GM18498 (cell line): Measurements from ENCODE around the gene QPRT.
A peak's percentile ranks its signal among the peaks of the same experiment; 100 is the strongest.
"Not testable (repeated sequence)": the region's sequence is repeated elsewhere in the genome, so short reads cannot be mapped to it uniquely, and the experiment has no call there.

ENCODE experiments used
- ATAC-seq: cut with Tn5 transposase; IDR thresholded peaks from one replicate; pipeline ENCODE4 v1.9.1; 2021; ENCODE audit warnings: mild to moderate bottlenecking, moderate library complexity; ENCODE audit not compliant: unreplicated experiment

Gene QPRT

GRCh38 chr16:29714396-29714795 lies 35.4 kb downstream of the QPRT start:
- ATAC-seq: no peak

GRCh38 chr16:29714972-29715371 lies 36.0 kb downstream of the QPRT start:
- no peak for ATAC-seq

- no peak for ATAC-seq
Observed at GRCh38 chr16:29717113-29717512, 38.1 kb downstream of the QPRT start.

GRCh38 chr16:29719063-29719462 lies 40.1 kb downstream of the QPRT start:
- no peak for ATAC-seq

GRCh38 chr16:29720703-29721102 lies 41.7 kb downstream of the QPRT start:
- no peak for ATAC-seq

GRCh38 chr16:29721167-29721879 lies 42.3 kb downstream of the QPRT start:
- not testable (repeated sequence) for ATAC-seq

GRCh38 chr16:29726845-29727377 lies 47.9 kb downstream of the QPRT start:
- no peak for ATAC-seq

GRCh38 chr16:29727452-29727851 lies 48.5 kb downstream of the QPRT start:
- ATAC-seq: no peak

GRCh38 chr16:29729116-29729521 lies 50.1 kb downstream of the QPRT start:
- no peak for ATAC-seq

- no peak for ATAC-seq
Observed at GRCh38 chr16:29730649-29731048, 51.7 kb downstream of the QPRT start.

- peak; percentile 72 for ATAC-seq
Observed at GRCh38 chr16:29731768-29732601, 53.0 kb downstream of the QPRT start.

GRCh38 chr16:29734786-29735185 lies 55.8 kb downstream of the QPRT start:
- ATAC-seq: no peak

- no peak for ATAC-seq
Observed at GRCh38 chr16:29736112-29736511, 57.1 kb downstream of the QPRT start.

GRCh38 chr16:29736764-29737163 lies 57.8 kb downstream of the QPRT start:
- ATAC-seq: no peak

GRCh38 chr16:29737713-29738112 lies 58.7 kb downstream of the QPRT start:
- ATAC-seq: no peak

- ATAC-seq: peak; percentile 66
Observed at GRCh38 chr16:29738514-29738913, 59.5 kb downstream of the QPRT start.

GRCh38 chr16:29739927-29740629 lies 61.1 kb downstream of the QPRT start:
- ATAC-seq: not testable (repeated sequence)

- ATAC-seq: not testable (repeated sequence)
Observed at GRCh38 chr16:29740630-29741015, 61.6 kb downstream of the QPRT start.

GRCh38 chr16:29742683-29743275 lies 63.8 kb downstream of the QPRT start:
- ATAC-seq: no peak

- ATAC-seq: no peak
Observed at GRCh38 chr16:29743475-29743826, 64.5 kb downstream of the QPRT start.
